Stimulated activated CD4-positive, alpha-beta T cell treated with anti-CD3 and anti-CD28 coated beads, TNF-alpha, amount 100 ng/mL, for 48 hours (primary cell): ENCODE data around the gene CCDC88B.
"Not testable (repeated sequence)": the region's sequence is repeated elsewhere in the genome, so short reads cannot be mapped to it uniquely, and the experiment has no call there.

Source experiments
- DNase-seq, 3 donors: peaks; one replicate each; pipeline ENCODE4 v3.0.0-alpha.2; 2020; ENCODE audit warnings: low read depth in 3 of 3

Gene CCDC88B

DNA sequence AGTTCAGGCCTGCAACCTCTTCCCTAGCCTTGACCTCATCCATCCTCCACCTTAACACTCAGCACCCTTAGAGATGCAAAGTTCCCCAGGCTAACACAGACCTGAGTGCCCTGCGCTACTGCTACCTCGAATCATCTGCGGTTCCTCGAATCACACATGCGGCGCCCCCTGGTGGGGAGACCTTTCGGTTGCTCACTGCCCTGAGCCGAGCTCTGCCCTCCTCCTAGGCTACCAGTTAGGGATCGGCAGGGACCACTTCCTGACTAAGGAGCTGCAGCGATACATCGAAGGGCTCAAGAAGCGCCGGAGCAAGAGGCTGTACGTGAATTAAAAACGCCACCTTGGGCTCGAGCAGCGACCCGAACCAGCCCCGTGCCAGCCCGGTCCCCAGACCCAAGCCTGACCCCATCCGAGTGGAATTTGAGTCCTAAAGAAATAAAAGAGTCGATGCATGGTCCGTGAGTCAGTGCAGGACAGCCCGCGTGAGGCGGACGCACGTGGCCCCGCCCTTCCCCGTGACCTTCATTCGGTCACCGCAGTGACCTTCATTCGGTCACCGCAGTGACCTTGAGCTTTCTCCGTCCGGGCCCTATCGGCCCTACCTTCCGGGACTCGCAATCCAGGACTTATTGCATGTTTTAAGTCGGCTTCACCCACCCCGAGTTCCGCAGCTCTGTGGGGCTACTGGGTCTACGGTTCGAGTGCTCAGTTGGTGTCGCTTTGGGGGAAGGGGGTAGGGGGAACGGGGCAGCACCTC is 35.5 kb upstream of the CCDC88B start:
- DNase-seq, result peak; percentile 91 to 98 (median 96)

GRCh38 chr11:64305075-64305690 is 34.8 kb upstream of the CCDC88B start, which contains the start of gene ESRRA:
Gene ESRRA (plus strand): TSS chr11:64305524. CDS start chr11:64307180, 1,656 bp downstream.
- DNase-seq, result peak; percentile 99 to 100 (median 100)

- DNase-seq, result peak in 2 of 3 donors; percentile 45 to 64
These were observed 34.1 kb upstream of the CCDC88B start for GRCh38 chr11:64305691-64306562.

DNA sequence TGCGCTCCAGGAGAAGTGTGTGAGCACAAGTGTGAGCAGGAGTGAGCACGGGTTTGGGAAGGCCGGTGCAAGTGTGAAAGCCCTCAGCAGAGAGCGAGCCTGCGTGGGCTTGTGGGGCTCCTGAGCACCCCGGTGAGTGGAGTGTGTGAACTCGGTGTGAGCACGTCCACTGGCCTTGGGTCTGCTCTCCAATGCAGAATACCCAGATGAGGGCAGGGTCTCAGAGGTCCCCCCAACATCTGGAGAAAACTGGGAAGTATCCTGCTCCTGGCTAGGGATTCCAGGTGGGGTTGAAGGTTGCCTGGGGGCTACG is 33.5 kb upstream of the CCDC88B start:
- no peak for DNase-seq

DNA sequence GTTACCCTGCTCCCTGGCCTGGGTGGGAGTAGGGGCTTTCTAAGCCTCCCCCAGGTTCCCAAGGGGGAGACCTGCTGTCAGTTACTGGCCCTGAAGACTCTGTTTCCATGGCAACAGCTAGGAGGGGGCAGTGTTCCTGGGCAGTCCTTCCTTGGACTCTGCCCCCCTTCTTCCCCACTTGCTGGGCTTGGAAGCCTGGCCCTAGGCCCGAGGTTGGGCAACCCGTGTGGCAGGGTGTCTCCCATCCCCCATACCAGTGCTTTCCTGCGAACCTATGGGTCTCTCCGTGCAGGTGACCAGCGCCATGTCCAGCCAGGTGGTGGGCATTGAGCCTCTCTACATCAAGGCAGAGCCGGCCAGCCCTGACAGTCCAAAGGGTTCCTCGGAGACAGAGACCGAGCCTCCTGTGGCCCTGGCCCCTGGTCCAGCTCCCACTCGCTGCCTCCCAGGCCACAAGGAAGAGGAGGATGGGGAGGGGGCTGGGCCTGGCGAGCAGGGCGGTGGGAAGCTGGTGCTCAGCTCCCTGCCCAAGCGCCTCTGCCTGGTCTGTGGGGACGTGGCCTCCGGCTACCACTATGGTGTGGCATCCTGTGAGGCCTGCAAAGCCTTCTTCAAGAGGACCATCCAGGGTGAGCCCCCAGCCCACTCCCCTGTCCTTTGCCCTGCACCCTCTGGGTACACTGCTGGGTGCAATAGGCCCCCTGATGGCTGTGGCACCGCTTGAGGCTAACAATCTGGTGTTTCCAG is 33.0 kb upstream of the CCDC88B start:
- DNase-seq, result no peak

- DNase-seq, result not testable (repeated sequence)
These were observed 32.2 kb upstream of the CCDC88B start for GRCh38 chr11:64307795-64308194.

DNA sequence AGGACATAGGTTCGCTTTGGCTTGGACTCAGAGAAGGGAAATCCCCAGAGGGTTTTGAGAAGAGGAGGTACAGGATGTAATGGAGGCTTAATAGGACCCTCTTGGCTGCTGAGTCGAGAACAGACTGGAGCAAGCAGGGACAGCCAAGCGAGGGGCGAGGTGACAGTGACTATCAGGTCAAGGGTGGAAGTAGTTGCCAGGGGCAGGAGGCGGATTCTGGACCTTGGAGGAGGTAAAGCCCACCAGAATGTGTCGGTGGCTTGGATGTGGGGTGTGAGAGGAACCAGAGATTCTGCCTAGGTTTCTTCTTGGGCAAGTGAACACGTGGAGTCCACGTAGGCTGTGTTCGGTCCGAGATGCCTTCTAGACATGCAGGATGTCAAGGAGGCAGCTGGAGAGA is 27.1 kb upstream of the CCDC88B start:
- DNase-seq, result no peak

GRCh38 chr11:64313491-64314145 is 26.4 kb upstream of the CCDC88B start:
- no peak for DNase-seq

DNA sequence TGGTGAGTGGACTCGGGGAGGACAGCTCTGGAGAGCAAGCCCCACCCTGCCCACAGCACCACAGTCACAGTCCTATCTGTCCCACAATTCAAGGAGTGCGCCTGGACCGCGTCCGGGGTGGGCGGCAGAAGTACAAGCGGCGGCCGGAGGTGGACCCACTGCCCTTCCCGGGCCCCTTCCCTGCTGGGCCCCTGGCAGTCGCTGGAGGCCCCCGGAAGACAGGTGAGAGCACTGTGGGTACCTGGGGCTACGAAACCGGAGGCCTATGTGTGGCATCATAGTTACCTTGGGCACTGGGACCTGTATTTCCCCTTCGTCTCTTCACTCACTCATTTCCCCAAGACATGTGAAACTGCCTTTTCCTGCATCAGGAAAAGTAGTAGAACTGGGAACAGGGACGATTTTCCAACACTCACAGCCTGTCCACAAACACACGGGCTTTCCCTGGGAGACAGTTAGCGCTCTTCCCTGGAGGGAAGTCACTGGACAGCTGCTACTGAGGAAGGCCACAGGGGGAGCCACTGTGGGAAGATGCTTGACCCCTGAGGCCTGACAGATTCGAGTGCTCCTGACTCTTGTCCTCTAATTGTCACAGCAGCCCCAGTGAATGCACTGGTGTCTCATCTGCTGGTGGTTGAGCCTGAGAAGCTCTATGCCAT is 25.7 kb upstream of the CCDC88B start:
- no peak for DNase-seq

- no peak for DNase-seq
These were observed 25.0 kb upstream of the CCDC88B start for GRCh38 chr11:64314805-64315561.

- not testable (repeated sequence) for DNase-seq
These were observed 24.1 kb upstream of the CCDC88B start for GRCh38 chr11:64315667-64316526.

GRCh38 chr11:64316672-64317324 is 23.2 kb upstream of the CCDC88B start:
- DNase-seq, result no peak

DNA sequence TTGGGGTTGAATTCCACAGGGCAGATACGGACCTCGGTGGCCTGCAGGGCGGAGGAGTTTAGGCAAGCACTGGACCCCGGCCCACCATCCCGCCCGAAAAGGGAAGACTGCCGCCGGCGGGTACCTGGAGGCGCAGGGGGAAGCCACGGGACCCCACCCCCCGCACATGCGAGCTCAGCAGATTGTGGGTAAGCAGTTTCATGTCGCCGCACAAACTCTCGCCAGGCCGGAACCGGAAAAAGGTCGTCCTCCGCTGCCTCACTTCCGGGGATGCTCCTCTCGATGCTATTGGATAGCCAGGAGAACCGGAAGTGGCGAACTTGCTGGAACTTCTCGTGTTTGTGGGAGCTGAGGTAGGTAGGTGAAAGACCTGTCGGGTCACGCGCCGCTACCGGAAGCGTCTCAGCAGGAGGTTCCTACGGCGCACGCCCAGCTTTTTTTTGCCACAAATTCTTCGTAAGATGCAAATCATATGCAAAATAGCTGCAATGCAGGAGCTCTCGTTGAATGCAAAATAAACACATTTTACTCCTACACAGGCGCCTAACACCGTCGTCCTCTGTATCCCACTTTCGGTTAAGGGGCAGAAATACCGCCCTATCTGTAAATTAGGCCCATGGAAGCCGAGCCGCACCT is 22.6 kb upstream of the CCDC88B start, which contains the start of gene TRMT112:
TSS of gene TRMT112 (minus strand) at position 235 of the 636 bp plus-strand sequence. CDS start at position 202, 33 bp downstream.
- DNase-seq, result peak; percentile 92 to 96 (median 95)

DNA sequence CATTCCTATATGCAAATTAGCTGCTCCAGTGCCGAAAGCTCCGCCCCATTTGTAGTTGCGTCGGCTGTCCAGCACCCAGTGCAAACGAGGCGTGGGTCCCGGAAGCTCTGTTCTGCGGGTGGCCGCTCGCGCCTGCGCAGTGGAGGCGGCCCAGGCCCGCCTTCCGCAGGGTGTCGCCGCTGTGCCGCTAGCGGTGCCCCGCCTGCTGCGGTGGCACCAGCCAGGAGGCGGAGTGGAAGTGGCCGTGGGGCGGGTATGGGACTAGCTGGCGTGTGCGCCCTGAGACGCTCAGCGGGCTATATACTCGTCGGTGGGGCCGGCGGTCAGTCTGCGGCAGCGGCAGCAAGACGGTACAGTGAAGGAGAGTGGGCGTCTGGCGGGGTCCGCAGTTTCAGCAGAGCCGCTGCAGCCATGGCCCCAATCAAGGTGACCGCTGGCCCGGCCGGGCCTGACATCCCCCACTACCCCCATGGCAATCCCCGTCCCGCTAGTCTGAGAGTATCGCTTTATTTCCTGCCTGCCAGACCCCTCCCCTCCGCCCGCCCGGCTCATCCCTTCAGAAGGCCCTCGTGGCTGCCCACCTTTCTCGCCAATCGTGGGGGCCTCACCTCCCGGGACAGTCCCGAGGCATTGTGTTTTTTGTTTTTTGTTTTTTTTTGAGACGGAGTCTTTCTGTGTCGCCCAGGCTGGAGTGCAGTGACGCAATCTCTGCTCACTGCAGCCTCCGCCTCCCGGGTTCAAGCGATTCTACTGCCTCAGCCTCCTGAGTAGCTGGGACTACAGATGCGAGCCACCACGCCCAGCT is 21.8 kb upstream of the CCDC88B start, which contains the start of gene PRDX5:
TSS of gene PRDX5 (plus strand) at position 161 of the 805 bp plus-strand sequence. CDS start at position 256, 95 bp downstream.
- peak; percentile 86 to 92 (median 91) for DNase-seq

GRCh38 chr11:64318766-64319761 is 20.9 kb upstream of the CCDC88B start:
- no peak for DNase-seq
